Measurements from ENCODE around the gene INSR.
A peak's percentile ranks its signal among the peaks of the same experiment; 100 is the strongest.

The INSR gene

DNA sequence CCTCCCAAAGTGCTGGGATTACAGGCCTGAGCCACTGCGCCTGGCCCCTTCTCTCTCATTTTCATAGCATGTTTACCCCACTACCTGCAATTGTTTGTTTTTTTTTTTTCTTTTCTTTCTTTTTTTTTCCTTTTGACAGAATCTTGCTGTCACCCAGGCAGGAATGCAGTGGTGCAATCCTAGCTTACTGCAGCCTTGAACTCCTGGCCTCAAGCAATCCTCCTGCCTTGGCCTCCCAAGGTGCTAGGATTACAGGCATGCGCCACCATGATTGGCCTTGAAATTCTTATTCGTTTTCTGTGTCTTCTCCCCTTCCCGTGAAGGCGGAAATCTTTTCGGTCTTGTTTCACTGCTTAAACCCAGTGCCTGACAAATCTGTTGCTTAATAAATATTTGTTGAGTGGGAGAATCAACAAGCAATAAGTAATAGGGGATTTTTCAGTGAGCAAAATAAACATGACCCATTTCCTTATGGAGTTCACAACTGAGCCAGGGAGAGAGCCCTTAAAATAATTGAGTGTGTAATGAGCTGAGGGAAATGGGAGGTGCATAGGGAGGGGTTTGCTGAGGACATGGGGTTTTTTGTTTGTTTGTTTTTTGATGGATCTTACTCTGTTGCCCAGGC, 1.8 kb upstream of the INSR start:
- no peak for DNase-seq (ENCODE audit: low spot score)

GRCh38 chr19:7294558-7295212, 471 bp upstream of the INSR start:
- DNase-seq (ENCODE audit: low spot score) = peak; percentile 42

GRCh38 chr19:7292950-7293761, 1.1 kb downstream of the INSR start:
- DNase-seq (ENCODE audit: low spot score) = peak; percentile 29

DNA sequence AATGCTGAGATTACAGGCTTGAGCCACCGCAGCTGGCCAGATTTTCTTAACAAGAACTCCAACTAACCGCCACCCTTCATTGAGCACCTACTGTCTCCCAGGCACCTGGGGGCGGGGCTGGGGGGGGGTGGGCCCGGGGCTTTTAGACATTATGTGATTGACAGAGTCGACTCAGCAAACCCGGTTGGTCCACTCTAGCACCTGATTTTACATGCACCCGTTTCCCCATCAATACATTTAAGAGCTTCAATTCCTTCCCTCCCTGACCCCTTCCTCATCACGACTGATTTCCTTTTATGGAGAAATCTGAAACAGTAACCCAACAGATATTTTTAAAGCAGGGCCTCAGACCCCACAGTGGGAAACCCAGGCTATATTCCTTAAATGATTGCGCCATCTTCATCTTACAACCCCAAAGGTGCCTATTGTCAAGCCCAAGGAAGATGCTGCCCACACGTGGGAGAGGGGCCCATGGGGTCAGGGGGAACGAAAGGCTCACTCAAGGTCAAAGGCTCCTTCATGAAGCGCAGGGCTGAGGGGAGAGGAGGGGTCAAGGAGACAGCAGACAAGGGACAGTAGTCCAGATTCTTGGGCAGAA, 1.8 kb downstream of the INSR start:
- DNase-seq (ENCODE audit: low spot score) = no peak

DNA sequence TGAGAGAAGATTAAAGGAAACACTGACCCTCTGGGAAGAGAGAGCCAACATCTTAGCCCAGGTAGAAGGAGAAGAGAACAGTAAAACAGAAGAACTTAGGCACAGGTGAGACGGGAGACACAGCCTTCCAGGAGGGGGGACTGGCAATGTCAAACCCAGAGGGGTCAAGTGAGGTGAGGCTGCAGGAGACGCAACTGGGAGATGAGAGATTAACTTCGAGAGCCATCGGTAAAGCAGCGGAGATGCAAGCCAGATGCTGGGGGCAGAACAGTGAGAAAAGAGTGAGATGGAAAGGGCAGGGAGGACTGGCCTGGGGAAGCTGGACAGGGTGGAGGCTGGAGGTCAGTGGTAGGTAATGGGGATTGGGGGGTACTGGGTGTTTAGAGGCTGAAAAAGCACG, 5.2 kb downstream of the INSR start:
- no peak for DNase-seq (ENCODE audit: low spot score)

DNA sequence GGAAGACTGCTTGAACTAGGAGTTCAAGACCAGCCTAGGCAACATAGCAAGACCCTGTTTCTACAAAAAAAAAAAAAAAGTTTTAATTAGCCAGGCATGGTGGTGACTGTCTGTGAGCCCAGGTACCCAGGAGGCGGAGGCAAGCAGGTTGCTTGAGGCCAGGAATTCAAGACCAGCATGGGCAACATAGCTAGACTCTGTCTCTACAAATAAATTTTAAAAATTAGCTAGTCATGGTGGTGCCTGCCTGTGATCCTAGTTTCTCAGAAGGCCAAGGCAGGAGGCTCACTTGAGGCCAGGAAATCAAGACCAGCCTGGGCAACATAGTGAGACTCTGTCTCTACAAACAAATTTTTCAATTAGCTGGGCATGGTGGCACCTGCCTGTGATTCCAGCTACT, 6.1 kb downstream of the INSR start:
- no peak for DNase-seq (ENCODE audit: low spot score)

- no peak for DNase-seq (ENCODE audit: low spot score)
Measured at GRCh38 chr19:7287722-7288121, 6.5 kb downstream of the INSR start.

- DNase-seq (ENCODE audit: low spot score) = no peak
Measured at GRCh38 chr19:7280940-7281666, 13.1 kb downstream of the INSR start.

DNA sequence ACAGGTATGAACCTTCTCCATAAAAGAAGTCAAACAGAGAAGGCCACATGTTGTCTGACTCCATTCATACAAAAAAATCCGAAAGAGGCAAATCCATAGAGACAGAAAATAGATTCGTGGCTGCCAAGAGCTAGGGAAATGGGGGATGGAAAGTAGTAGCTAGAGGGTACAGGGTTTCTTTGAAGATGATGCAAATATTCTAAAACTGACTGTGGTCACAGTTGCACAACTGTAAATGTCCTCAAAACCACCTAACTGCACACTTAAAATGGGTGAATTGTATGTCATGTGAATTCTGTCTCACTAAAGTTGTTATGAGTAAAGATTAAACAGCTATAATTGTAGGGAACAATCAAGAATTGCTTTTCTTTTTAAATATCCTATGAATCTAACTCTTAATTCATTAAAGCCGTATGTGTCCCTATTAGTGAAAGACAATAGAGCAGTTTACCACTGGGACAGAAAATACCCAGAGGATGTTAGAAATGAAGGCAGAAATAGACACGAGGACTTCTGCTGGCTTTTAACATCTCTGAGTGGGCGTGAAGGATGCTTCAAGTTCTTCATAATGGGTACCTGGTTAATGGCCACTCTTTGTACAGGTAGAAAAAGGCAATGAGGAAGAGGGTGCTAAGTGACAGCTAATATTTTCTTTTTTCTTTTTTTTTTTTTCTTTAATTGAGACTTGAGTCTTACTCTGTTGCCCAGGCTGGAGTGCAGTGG, 21.2 kb downstream of the INSR start:
- no peak for DNase-seq (ENCODE audit: low spot score)

DNA sequence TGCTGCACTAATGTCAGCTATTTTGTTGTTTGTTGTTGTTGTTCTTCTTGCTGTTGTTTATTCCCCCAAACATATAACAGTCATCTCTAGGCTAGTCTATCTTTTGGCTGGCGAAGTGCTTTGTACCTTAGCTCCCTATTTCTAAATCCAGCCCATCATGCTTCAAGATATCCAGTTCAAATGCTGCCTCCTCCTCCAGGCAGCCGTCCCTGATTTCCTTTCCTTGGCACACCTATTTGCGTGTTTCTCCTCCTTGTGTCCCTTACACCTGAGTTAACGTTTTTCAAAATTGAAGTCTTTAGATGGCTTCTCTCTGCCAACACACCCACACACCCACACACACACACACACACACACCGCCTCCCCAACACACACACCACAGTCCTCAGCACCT, 25.5 kb downstream of the INSR start:
- DNase-seq (ENCODE audit: low spot score) = no peak

- no peak for DNase-seq (ENCODE audit: low spot score)
Measured at GRCh38 chr19:7267792-7268704, 26.2 kb downstream of the INSR start.

GRCh38 chr19:7266832-7267231, 27.4 kb downstream of the INSR start:
- no peak for DNase-seq (ENCODE audit: low spot score)

DNA sequence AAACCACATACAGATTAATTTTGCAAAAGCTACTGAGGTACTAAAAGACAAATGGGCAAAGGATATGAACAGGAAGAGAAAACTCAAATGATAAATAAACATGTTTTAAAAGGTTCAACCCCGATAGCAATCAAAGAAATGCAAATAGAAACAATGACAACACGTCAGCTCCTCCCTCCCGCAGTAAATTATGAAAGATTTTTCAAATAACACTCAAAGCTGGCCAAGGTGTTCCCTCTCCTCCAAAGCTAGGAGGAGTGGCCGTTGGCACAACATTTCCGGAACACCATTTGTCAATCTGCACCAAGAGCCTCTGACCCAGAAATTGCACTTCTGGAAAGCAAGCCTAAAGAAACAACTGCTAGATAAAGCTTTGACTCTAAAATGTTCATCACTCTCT, 28.3 kb downstream of the INSR start:
- DNase-seq (ENCODE audit: low spot score) = no peak

- DNase-seq (ENCODE audit: low spot score) = no peak
Measured at GRCh38 chr19:7264858-7265257, 29.4 kb downstream of the INSR start.

DNA sequence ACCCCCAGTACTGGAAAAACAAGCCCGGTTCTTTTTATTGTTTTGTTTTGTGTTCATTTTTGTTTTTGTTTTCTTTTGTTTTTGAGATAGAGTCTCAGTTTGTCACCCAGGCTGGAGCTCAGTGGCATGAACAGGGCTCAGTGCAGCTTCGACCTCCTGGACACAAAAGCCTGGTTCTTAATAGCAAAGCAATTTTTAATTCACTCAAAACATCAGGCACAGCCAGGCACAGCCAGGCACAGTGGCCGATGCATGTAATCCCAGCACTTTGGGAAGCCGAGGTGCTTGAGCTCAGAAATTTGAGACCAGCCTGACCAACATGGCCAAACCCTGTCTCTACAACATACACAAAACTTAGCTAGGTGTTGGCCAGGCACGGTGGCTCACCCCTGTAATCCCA, 30.7 kb downstream of the INSR start:
- no peak for DNase-seq (ENCODE audit: low spot score)

- no peak for DNase-seq (ENCODE audit: low spot score)
Measured at GRCh38 chr19:7263066-7263465, 31.1 kb downstream of the INSR start.

- no peak for DNase-seq (ENCODE audit: low spot score)
Measured at GRCh38 chr19:7262470-7262869, 31.7 kb downstream of the INSR start.

DNA sequence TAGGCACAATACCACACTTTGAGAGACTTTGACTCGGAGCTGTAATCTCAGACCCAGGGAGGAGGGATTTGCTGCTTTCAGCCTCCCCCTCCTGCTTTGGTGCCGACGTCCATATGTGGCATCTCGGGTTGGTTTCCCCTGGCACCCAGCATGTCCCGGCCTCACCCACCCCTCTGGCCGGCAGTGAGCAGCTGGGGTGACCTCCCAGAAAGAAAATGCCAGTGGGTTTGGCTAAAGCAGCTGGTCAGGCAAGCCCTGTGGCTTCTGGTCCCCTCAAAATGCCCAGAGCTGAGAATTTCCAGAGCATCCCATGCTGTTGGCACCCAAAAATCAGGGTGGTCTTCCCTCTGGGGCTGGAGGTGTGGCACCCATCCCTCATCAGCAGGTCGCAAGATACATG, 34.1 kb downstream of the INSR start:
- DNase-seq (ENCODE audit: low spot score) = no peak

GRCh38 chr19:7258840-7259395, 35.3 kb downstream of the INSR start:
- DNase-seq (ENCODE audit: low spot score) = no peak
